DND-41 (cell line): Measurements from ENCODE around the gene METTL9.

ENCODE experiments used
- EZH2 ChIP-seq: IDR thresholded peaks from 3 replicates; pipeline ENCODE4 v1.6.1; 2012; ENCODE audit warnings: borderline replicate concordance, low read depth, mild to moderate bottlenecking, moderate library complexity, low read length, inconsistent platforms; ENCODE audit not compliant: severe bottlenecking
- TF ChIP-seq, protein P1 (sequence below): IDR thresholded peaks from 2 replicates; pipeline ENCODE4 v1.5.1; 2012; ENCODE audit warnings: borderline replicate concordance, low read length, moderate library complexity, mild to moderate bottlenecking; ENCODE audit not compliant: poor library complexity, severe bottlenecking; ENCODE audit errors: extremely low read depth

DNA sequence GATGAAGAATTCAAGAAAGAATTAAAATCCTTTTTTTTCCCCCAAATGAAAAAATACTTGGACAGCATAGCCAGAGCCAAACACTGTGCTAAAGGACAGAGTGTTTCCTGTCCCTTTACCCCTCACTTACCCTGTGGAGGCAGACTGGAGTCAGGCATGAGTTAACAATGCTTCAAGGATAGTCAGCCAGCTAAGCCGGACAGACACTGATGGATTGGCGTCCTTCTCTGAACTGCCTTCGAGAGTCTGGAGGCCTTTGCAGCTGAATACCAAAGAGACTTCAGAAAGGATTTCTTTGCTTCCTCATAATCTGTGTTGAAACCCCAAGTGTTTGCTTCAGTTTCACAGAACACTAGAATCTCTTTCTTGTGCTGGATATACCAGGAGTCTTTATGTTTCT, 4.6 kb downstream of the METTL9 start:
- TF ChIP-seq, protein P1, sequence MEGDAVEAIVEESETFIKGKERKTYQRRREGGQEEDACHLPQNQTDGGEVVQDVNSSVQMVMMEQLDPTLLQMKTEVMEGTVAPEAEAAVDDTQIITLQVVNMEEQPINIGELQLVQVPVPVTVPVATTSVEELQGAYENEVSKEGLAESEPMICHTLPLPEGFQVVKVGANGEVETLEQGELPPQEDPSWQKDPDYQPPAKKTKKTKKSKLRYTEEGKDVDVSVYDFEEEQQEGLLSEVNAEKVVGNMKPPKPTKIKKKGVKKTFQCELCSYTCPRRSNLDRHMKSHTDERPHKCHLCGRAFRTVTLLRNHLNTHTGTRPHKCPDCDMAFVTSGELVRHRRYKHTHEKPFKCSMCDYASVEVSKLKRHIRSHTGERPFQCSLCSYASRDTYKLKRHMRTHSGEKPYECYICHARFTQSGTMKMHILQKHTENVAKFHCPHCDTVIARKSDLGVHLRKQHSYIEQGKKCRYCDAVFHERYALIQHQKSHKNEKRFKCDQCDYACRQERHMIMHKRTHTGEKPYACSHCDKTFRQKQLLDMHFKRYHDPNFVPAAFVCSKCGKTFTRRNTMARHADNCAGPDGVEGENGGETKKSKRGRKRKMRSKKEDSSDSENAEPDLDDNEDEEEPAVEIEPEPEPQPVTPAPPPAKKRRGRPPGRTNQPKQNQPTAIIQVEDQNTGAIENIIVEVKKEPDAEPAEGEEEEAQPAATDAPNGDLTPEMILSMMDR = no peak
- TF ChIP-seq EZH2 = no peak
